Ishikawa (cell line): ENCODE measurements around the gene NPBWR2.
A peak's percentile ranks its signal among the peaks of the same experiment; 100 is the strongest.

Experiments used
- CEBPB ChIP-seq: IDR thresholded peaks from 2 replicates; pipeline ENCODE4 v1.6.1; 2012
- CREB1 ChIP-seq: IDR thresholded peaks from 2 replicates; pipeline ENCODE4 v1.6.1; 2012; ENCODE audit warnings: low read depth
- EGR1 ChIP-seq: IDR thresholded peaks from 2 replicates; pipeline ENCODE4 v1.6.1; 2012
- EP300 ChIP-seq: IDR thresholded peaks from 2 replicates; pipeline ENCODE4 v1.6.1; 2012; ENCODE audit warnings: borderline replicate concordance
- FOXM1 ChIP-seq: IDR thresholded peaks from 2 replicates; pipeline ENCODE4 v1.6.1; 2012; ENCODE audit warnings: low read depth, borderline replicate concordance
- MAX ChIP-seq: IDR thresholded peaks from 2 replicates; pipeline ENCODE4 v1.6.1; 2012
- NFIC ChIP-seq: IDR thresholded peaks from 2 replicates; pipeline ENCODE4 v1.6.1; 2012
- RAD21 ChIP-seq: IDR thresholded peaks from 2 replicates; pipeline ENCODE4 v1.6.1; 2012; ENCODE audit warnings: low read depth
- REST ChIP-seq: IDR thresholded peaks from 2 replicates; pipeline ENCODE4 v1.6.1; 2012; ENCODE audit warnings: low read depth, mild to moderate bottlenecking
- TAF1 ChIP-seq: IDR thresholded peaks from 2 replicates; pipeline ENCODE4 v1.6.1; 2012; ENCODE audit warnings: low read depth, mild to moderate bottlenecking
- TCF12 ChIP-seq: IDR thresholded peaks from 2 replicates; pipeline ENCODE4 v1.6.1; 2012; ENCODE audit warnings: low read depth
- TEAD4 ChIP-seq: IDR thresholded peaks from 2 replicates; pipeline ENCODE4 v1.6.1; 2012
- USF1 ChIP-seq: IDR thresholded peaks from 2 replicates; pipeline ENCODE4 v1.6.1; 2012
- YY1 ChIP-seq: IDR thresholded peaks from 2 replicates; pipeline ENCODE4 v1.6.1; 2012; ENCODE audit warnings: low read depth
- ZBTB7A ChIP-seq: IDR thresholded peaks from 2 replicates; pipeline ENCODE4 v1.6.1; 2012; ENCODE audit warnings: low read depth

Gene NPBWR2

GRCh38 chr20:64091340-64091739, 16.0 kb downstream of the NPBWR2 start:
- TF ChIP-seq EP300 (no peak), NFIC (no peak), TEAD4 (no peak)

GRCh38 chr20:64090165-64090564, 17.2 kb downstream of the NPBWR2 start:
- TF ChIP-seq TAF1: no peak
- no peak for TF ChIP-seq CEBPB
- no peak for TF ChIP-seq TEAD4
- no peak for TF ChIP-seq REST
- no peak for TF ChIP-seq USF1
- TF ChIP-seq EGR1: no peak
- no peak for TF ChIP-seq MAX
- TF ChIP-seq YY1: no peak
- no peak for TF ChIP-seq NFIC
- no peak for TF ChIP-seq ZBTB7A
- no peak for TF ChIP-seq TCF12
- TF ChIP-seq CREB1: no peak

GRCh38 chr20:64086801-64087200, 20.6 kb downstream of the NPBWR2 start:
- TF ChIP-seq NFIC (no peak), TAF1 (no peak), TCF12 (no peak), YY1 (no peak), CEBPB (no peak), REST (no peak), EP300 (no peak), USF1 (no peak), TEAD4 (no peak), ZBTB7A (no peak), RAD21 (no peak), MAX (no peak), FOXM1 (no peak), EGR1 (no peak), CREB1 (no peak)

- no peak for TF ChIP-seq RAD21
- no peak for TF ChIP-seq TCF12
- TF ChIP-seq CEBPB: no peak
- TF ChIP-seq MAX: peak; percentile 18; the same call in 1 of the 2 replicates
- TF ChIP-seq EP300: no peak
- 0 out of 2 replicates have a peak, but pooled peaks have one; percentile 57 for TF ChIP-seq ZBTB7A
Measured at GRCh38 chr20:64084685-64085152, 22.6 kb downstream of the NPBWR2 start.

- TF ChIP-seq CEBPB: no peak
- no peak for TF ChIP-seq TEAD4
- TF ChIP-seq CREB1: no peak
- no peak for TF ChIP-seq NFIC
- TF ChIP-seq MAX: no peak
Measured at GRCh38 chr20:64083804-64084684, 23.3 kb downstream of the NPBWR2 start, which contains the start of gene LKAAEAR1. TSS of gene LKAAEAR1 (minus strand) at chr20:64084398. CDS start at chr20:64084219, 179 bp downstream.

- TF ChIP-seq ZBTB7A (no peak), RAD21 (peak; percentile 76), MAX (no peak), EGR1 (peak; percentile 73), TAF1 (no peak), TCF12 (peak; percentile 19; the same call in 1 of the 2 replicates), REST (no peak), CEBPB (no peak), CREB1 (no peak), YY1 (0 out of 2 replicates have a peak, but pooled peaks have one; percentile 11), TEAD4 (no peak)
Measured at GRCh38 chr20:64083378-64083803, 24.0 kb downstream of the NPBWR2 start.
